HUDEP-2 (cell line): ENCODE measurements around the gene FLAD1.

Experiments
- DNase-seq, 76 experiments: peaks; one replicate each; lab custom pipeline; 2025; ENCODE audit not compliant: unreplicated experiment in 76 of 76; lab: John Stamatoyannopoulos, UW

Gene FLAD1

GRCh38 chr1:155030899-155031298 is 47.8 kb downstream of the FLAD1 start:
- no peak for DNase-seq

GRCh38 chr1:155032886-155033285 is 49.7 kb downstream of the FLAD1 start:
- no peak for DNase-seq

DNA sequence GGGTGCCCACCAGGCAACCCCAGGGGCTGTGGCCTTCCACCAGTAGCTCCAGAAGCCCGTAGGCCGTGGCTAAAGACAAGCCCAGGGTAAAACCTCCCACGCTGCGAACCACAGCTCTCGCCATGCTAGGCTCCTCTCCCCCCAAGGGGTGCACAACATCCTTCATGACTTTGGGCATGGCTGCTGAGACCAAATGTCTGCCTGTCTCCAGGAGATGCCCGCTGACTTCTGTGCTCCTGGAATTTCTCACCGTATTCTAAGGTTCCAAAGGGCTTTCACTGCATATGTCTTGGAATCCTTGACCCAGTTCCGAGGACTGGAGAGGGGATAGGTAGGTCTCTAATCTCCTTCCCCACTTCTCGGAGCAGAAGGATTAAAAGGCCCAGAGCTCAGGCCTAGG is 50.4 kb downstream of the FLAD1 start, which contains the start of the genes DCST1 and DCST2:
TSS of gene DCST1 (plus strand) at position 301 of the 400 bp plus-strand sequence. CDS start 213 bp downstream, outside the sequence.
TSS of gene DCST2 (minus strand) at position 258 of the 400 bp plus-strand sequence. CDS start at position 178, 80 bp downstream.
- no peak for DNase-seq

DNA sequence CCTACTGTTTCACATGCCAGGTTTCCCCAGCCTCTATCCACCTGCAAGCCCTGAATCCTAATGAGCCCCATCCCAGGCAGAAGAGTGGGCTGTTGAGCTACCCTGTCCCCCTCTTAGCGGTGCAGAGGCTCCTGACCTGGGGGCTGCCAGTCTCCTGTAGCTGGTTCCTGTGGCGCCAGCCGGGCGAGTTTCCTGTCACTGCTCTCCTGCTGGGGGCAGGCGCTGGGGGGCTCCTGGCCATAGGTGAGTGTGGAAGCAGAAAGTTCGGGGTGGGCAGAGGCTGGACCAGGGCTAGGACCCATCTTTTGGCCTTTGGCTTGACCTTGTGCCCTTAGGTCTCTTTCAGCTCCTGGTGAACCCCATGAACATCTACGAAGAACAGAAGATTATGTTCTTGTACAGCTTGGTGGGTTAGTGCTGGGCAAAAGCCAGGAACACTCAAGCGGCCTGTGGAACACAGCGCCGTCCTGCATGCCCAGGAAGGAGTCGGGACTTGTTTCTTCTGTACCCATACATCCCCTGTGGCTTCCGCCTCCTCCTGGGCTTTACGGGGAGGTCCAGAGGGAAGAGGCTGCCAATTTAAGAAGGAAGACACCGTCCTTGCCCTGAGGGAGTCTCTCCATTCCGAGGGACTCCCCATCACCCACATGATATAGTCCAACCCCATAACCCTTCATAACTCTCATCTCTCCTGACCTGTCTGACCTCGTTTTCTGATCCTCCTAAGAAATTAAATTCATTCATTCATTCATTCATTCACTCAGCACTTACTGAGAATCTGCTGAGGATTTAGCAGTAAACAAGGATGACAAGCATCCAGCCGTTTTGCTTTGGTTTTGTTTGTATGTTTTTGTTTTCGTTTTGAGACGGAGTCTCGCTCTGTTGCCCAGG is 51.4 kb downstream of the FLAD1 start:
- no peak for DNase-seq

GRCh38 chr1:155035936-155036335 is 52.8 kb downstream of the FLAD1 start:
- no peak for DNase-seq

DNA sequence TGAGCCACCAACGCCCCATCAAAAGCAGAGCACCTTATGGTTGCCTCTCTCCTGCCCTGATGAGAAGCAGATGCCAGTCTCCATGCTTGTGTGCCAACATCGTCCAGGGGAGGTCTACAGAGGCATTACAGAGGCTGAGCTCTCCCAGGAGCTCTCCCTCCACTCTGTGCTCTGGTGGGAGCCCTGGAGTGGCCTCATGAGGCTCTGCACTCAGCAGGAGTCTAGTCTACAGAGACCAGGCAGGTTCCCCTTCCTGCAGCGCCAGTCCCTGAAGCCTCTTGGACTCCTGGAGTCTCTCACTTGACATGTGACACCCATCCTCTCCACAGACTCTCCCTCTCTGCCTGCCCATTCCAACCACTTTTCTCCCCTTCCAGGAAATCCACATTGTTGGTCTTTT is 53.9 kb downstream of the FLAD1 start:
- no peak for DNase-seq

- DNase-seq, result no peak
Observed at GRCh38 chr1:155037851-155038441, 54.8 kb downstream of the FLAD1 start.

- no peak for DNase-seq
Observed at GRCh38 chr1:155038602-155039307, 55.6 kb downstream of the FLAD1 start.

DNA sequence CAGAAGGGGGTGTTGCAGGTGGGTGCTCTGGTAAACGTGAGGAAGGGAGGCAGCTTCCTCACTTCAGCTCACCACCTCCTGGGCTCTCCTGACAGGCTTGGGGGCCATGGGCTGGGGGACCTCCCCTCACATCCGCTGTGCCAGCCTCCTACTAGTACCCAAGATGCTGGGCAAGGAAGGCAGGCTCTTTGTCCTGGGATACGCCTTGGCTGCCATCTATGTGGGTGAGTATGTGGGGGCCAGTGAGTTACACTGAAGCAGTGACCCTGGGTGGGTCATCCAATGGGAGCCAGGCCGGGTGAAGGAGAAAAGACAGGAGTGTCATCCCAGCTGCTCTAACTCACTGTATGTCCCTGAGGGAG is 56.1 kb downstream of the FLAD1 start:
- DNase-seq, result no peak

DNA sequence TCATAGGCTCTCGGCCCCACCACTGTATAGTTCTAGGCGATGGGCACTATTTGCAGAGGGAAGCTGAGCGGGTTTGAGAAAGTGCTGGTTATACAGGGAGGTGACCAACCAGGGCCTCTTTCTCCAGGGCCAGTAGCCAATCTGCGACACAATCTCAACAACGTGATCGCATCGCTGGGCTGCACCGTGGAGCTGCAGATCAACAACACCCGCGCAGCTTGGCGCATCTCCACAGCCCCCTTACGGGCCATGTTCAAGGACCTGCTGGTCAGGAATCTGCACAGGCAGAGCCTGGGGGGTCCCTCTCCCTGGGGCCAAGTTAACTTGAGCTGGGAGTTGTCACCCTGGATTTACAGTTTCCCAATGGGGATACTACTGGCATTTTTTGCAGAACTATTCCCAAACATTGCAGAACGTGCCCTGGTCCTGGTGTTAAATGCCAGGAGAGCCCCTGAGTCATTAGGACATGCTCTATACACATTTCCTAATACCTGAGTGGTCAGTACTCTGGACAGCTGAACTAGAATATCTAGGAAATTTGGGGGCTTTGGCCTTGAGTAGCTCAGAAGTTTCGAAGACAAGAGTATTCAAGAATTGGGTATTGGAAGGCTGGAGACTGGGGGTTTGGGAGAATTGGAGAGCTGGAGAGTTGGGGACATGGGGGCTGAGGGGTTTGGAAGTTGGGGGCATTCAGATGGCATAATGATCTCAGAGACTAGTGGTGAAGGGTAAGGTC is 57.4 kb downstream of the FLAD1 start:
- DNase-seq, result no peak
